H1 (cell line): ENCODE measurements around the gene RAD54L. TPM values are rescaled to one million over a fixed set of nuclear protein-coding genes. Genes with fewer than 3 reads are reported as not detected.
A peak's percentile ranks its signal among the peaks of the same experiment; 100 is the strongest.

Experiments used
- CTCF ChIA-PET: fragments of 300-600 bp; sonication (Branson Sonifier 250); formaldehyde crosslinking; loops from one replicate; lab custom pipeline; 2021; ENCODE audit not compliant: partially characterized antibody; lab: Charles Lee
- POLR2A ChIA-PET: fragments of 300-600 bp; sonication (Branson Sonifier 250); formaldehyde crosslinking; loops from one replicate; lab custom pipeline; 2021; ENCODE audit warnings: inconsistent platforms; ENCODE audit not compliant: partially characterized antibody; lab: Charles Lee
- DNase-seq, 2 experiments: peaks; one replicate each; pipeline versions ENCODE4 v3.0.0 to v3.0.0-alpha.2; 2010 to 2022; ENCODE audit warnings: low spot score in 2 of 2, low read depth in 1 of 2, mixed read lengths in 1 of 2
- FAIRE-seq: peaks from 2 replicates; lab custom pipeline; 2011; peaks lifted over from hg19 to GRCh38; lab: Jason Lieb, UNC
- H2AFZ ChIP-seq: 2 replicates; pipeline ENCODE4 v1.8.1; 2012; ENCODE audit warnings: low read length, inconsistent platforms
- H2AK5ac ChIP-seq: 2 replicates; pipeline ENCODE4 v1.6.1; 2013; ENCODE audit warnings: low read depth, low read length
- H2BK120ac ChIP-seq: replicated peaks from 2 replicates; pipeline ENCODE3; 2013; ENCODE audit warnings: low read depth, low read length, inconsistent platforms
- H2BK12ac ChIP-seq: 2 replicates; pipeline ENCODE4 v1.6.1; 2013; ENCODE audit warnings: low read depth, low read length
- H2BK15ac ChIP-seq: 2 replicates; pipeline ENCODE4 v1.6.1; 2013; ENCODE audit warnings: low read length
- H2BK20ac ChIP-seq: 2 replicates; pipeline ENCODE4 v1.6.1; 2013; ENCODE audit warnings: low read length
- H2BK5ac ChIP-seq: 2 replicates; pipeline ENCODE4 v1.6.1; 2013; ENCODE audit warnings: low read depth, low read length
- H3K14ac ChIP-seq: 2 replicates; pipeline ENCODE4 v1.6.1; 2013; ENCODE audit warnings: inconsistent platforms; ENCODE audit not compliant: insufficient read length
- H3K18ac ChIP-seq: 2 replicates; pipeline ENCODE4 v1.6.1; 2013; ENCODE audit warnings: low read length; ENCODE audit errors: extremely low read depth
- H3K23ac ChIP-seq: 2 replicates; pipeline ENCODE4 v1.6.1; 2013; ENCODE audit warnings: inconsistent platforms; ENCODE audit not compliant: insufficient read length
- H3K23me2 ChIP-seq: 2 replicates; pipeline ENCODE4 v1.6.1; 2013; ENCODE audit warnings: low read depth, low read length
- H3K27ac ChIP-seq: 2 replicates; pipeline ENCODE4 v1.6.1; 2011; ENCODE audit warnings: low read depth, low read length, inconsistent platforms
- H3K27me3 ChIP-seq, 4 experiments: replicated peaks in 1 of 4; 1 replicate in 1 of 4; 2 replicates in 3 of 4; pipeline versions ENCODE4 v1.6.1 to v1.8.1; 2011 to 2013; ENCODE audit warnings: low read length in 3 of 4, mild to moderate bottlenecking in 3 of 4, inconsistent platforms in 2 of 4, mixed read lengths in 2 of 4, moderate library complexity in 1 of 4; ENCODE audit not compliant: control insufficient read depth in 3 of 4, insufficient read depth in 3 of 4; ENCODE audit errors: extremely low read depth in 1 of 4
- H3K36me3 ChIP-seq, 4 experiments: 2 replicates each; pipeline versions ENCODE4 v1.6.1 to v1.8.1; 2011 to 2013; ENCODE audit warnings: mild to moderate bottlenecking in 4 of 4, low read length in 3 of 4, moderate library complexity in 2 of 4, control low read depth in 1 of 4, inconsistent platforms in 1 of 4; ENCODE audit not compliant: insufficient read depth in 4 of 4, control insufficient read depth in 2 of 4
- H3K4ac ChIP-seq: replicated peaks from 2 replicates; pipeline ENCODE3; 2013; ENCODE audit warnings: low read length, low read depth, mixed read lengths, inconsistent platforms; ENCODE audit not compliant: insufficient read length
- H3K4me1 ChIP-seq, 4 experiments: replicated peaks in 1 of 4; 1 replicate in 1 of 4; 2 replicates in 3 of 4; pipeline versions ENCODE4 v1.6.1 to v1.8.1; 2011 to 2013; ENCODE audit warnings: low read length in 3 of 4, inconsistent platforms in 2 of 4, mixed read lengths in 1 of 4; ENCODE audit not compliant: insufficient read depth in 4 of 4, control insufficient read depth in 3 of 4
- H3K4me2 ChIP-seq, 2 experiments: 2 replicates each; pipeline versions ENCODE4 v1.6.1 to v1.8.1; 2011 to 2013; ENCODE audit warnings: low read depth in 2 of 2, low read length in 2 of 2, control low read depth in 1 of 2, inconsistent platforms in 1 of 2, mild to moderate bottlenecking in 1 of 2; ENCODE audit not compliant: insufficient read depth in 1 of 2
- H3K4me3 ChIP-seq, 4 experiments: fragments of 200-600, 300-600 bp in 1 of 4; sonication (generic), shearing (Covaris generic), sonication (Bioruptor Twin) in 1 of 4; 2 replicates each; pipeline versions ENCODE4 v1.5.1 to v1.8.1; 2011 to 2016; ENCODE audit warnings: low read length in 4 of 4, low read depth in 3 of 4, control low read depth in 2 of 4, inconsistent platforms in 2 of 4, mild to moderate bottlenecking in 2 of 4, mixed read lengths in 1 of 4, moderate library complexity in 1 of 4; ENCODE audit not compliant: insufficient read depth in 2 of 4; ENCODE audit errors: extremely low read depth in 1 of 4
- H3K56ac ChIP-seq: replicated peaks from 2 replicates; pipeline ENCODE3; 2013; ENCODE audit warnings: low read depth, mild to moderate bottlenecking, mixed read lengths, low read length, inconsistent platforms; ENCODE audit not compliant: insufficient read length
- H3K79me1 ChIP-seq: 2 replicates; pipeline ENCODE4 v1.6.1; 2013; ENCODE audit warnings: low read depth, low read length, control low read depth
- H3K79me2 ChIP-seq, 2 experiments: 2 replicates each; pipeline versions ENCODE4 v1.6.1 to v1.8.1; 2012 to 2013; ENCODE audit warnings: low read length in 2 of 2, mild to moderate bottlenecking in 2 of 2, inconsistent platforms in 1 of 2; ENCODE audit not compliant: insufficient read depth in 2 of 2, control insufficient read depth in 1 of 2
- H3K9ac ChIP-seq, 4 experiments: replicated peaks in 1 of 4; 1 replicate in 1 of 4; 2 replicates in 3 of 4; pipeline versions ENCODE4 v1.6.1 to v1.8.1; 2011 to 2013; ENCODE audit warnings: low read depth in 3 of 4, low read length in 3 of 4, control low read depth in 2 of 4, mild to moderate bottlenecking in 2 of 4, moderate library complexity in 2 of 4, inconsistent platforms in 1 of 4; ENCODE audit errors: extremely low read depth in 1 of 4
- H3K9me3 ChIP-seq, 2 experiments: 2 replicates each; pipeline versions ENCODE4 v1.6.1 to v1.8.1; 2012 to 2013; ENCODE audit warnings: mild to moderate bottlenecking in 2 of 2, moderate library complexity in 2 of 2, control low read depth in 1 of 2, inconsistent platforms in 1 of 2, low read depth in 1 of 2, low read length in 1 of 2, mixed read lengths in 1 of 2; ENCODE audit not compliant: insufficient read depth in 2 of 2
- H4K20me1 ChIP-seq, 2 experiments: replicated peaks in 1 of 2; 2 replicates each; pipeline versions ENCODE3 to v1.8.1; 2011 to 2013; ENCODE audit warnings: inconsistent platforms in 2 of 2, low read length in 2 of 2, mild to moderate bottlenecking in 1 of 2; ENCODE audit not compliant: insufficient read depth in 2 of 2, control insufficient read depth in 1 of 2
- H4K5ac ChIP-seq: 2 replicates; pipeline ENCODE4 v1.6.1; 2013; ENCODE audit warnings: low read length, low read depth, mixed read lengths, inconsistent platforms; ENCODE audit not compliant: insufficient read length
- H4K8ac ChIP-seq: 2 replicates; pipeline ENCODE4 v1.8.0; 2013; ENCODE audit warnings: mild to moderate bottlenecking, moderate library complexity, low read length, inconsistent platforms; ENCODE audit not compliant: insufficient read depth; ENCODE audit errors: extremely low read depth
- H4K91ac ChIP-seq: replicated peaks from 2 replicates; pipeline ENCODE3; 2013; ENCODE audit warnings: low read length, mixed read lengths, inconsistent platforms; ENCODE audit not compliant: insufficient read length
- MAX ChIP-seq: IDR thresholded peaks from 2 replicates; pipeline ENCODE4 v1.6.1; 2012; ENCODE audit warnings: inconsistent platforms
- POLR2AphosphoS5 ChIP-seq: IDR thresholded peaks from 2 replicates; pipeline ENCODE4 v1.6.1; 2011; ENCODE audit warnings: low read depth, low read length
- WGBS, 2 experiments: shearing (Covaris generic) in 1 of 2; methylation state at CpG; one replicate each; pipeline versions ENCODE4 v1.1.6 to v1.1.7; 2013 to 2015; ENCODE audit warnings: low lambda C conversion rate in 2 of 2, mixed read lengths in 2 of 2, inconsistent platforms in 1 of 2, low coverage in 1 of 2, missing lambda C conversion rate in 1 of 2; ENCODE audit not compliant: insufficient replicate concordance in 2 of 2, insufficient coverage in 1 of 2, insufficient read length in 1 of 2; ENCODE audit errors: extremely low coverage in 1 of 2, missing lambda C conversion rate in 1 of 2; 5-methylcytosine and 5-hydroxymethylcytosine counted together
- polyA plus RNA-seq, 7 experiments: library from polyadenylated mRNA; depleted of rRNA in 3 of 7; stranded (reverse) in 5 of 7; unstranded in 2 of 7; fragments of >200 nt in 5 of 7; fragments of 200-250 nt in 2 of 7; gene quantifications; 1 replicate in 5 of 7; 2 replicates in 1 of 7; 4 replicates in 1 of 7; pipeline versions ENCODE4 v1.2.1 to v1.2.3, GENCODE V29; 2011 to 2013; ENCODE audit warnings: missing spikeins in 2 of 7, mixed read lengths in 2 of 7
- total RNA-seq: library from RNA; stranded (reverse); fragmentation: NEBNext Ultra II Directional; extraction: Animal tissue kit (Norgen Biotek cat#: 25700); gene quantifications from 2 replicates; pipeline ENCODE4 v1.2.1, GENCODE V29; 2021

Gene RAD54L
- total and polyA plus RNA-seq, 2 of the 8 experiments (the other 6 are each of a cell fraction or from before 2014, with no cell fraction given), result 43.5 to 50.3 TPM

GRCh38 chr1:46277658-46278373, 30.3 kb downstream of the RAD54L start:
- Histone ChIP-seq H3K18ac (no peak overlapping the region), H3K27me3 (no peaks in the 10 kb centered on the region), H4K20me1 (peaks cover 3 to 4% of the 10 kb centered on the region in 2 experiments), H3K79me2 (no peaks in the 10 kb centered on the region), H3K4me2 (no peak overlapping the region), H3K23me2 (no peaks in the 10 kb centered on the region), H2BK5ac (no peak overlapping the region), H4K91ac (no peak overlapping the region), H2BK15ac (no peak overlapping the region), H3K14ac (no peak overlapping the region), H2BK12ac (no peak overlapping the region), H4K8ac (peak overlapping the region; percentile 65), H3K4me3 (no peak overlapping the region), H3K9ac (no peak overlapping the region), H3K27ac (no peak overlapping the region), H2BK20ac (no peak overlapping the region), H2AK5ac (no peak overlapping the region), H2AFZ (no peak overlapping the region), H3K79me1 (no peaks in the 10 kb centered on the region), H3K9me3 (no peaks in the 10 kb centered on the region), H3K4ac (no peak overlapping the region), H2BK120ac (no peak overlapping the region), H3K56ac (no peak overlapping the region), H3K36me3 (peaks cover 43 to 88% (median 64%) of the 10 kb centered on the region in 4 experiments), H3K23ac (no peak overlapping the region), H4K5ac (no peak overlapping the region), H3K4me1 (no peaks in the 10 kb centered on the region)
- no peak for DNase-seq
- 90% methylated on average over 14 of the region's 14 CpGs; no CpG with 5 or more reads in 1 of the 2 experiments for WGBS, 2 experiments
- ChIA-PET CTCF (interaction anchor here (0.7 to 2.0 kb wide), 6 partner anchors 13 to 70 kb away, joined by 3 to 6 read pairs (median 4); partner anchors contain the start of gene RAD54L), POLR2A (interaction anchor here (1.2 to 33.1 kb wide), 9 partner anchors 2 to 69 kb away, joined by 3 to 689 read pairs (median 6); partner anchors contain the start of genes LRRC41, NSUN4, RAD54L and UQCRH)
- FAIRE-seq, result no peak
- TF ChIP-seq MAX, result no peak
- peak; percentile 64; the same call in 1 of the 2 replicates for TF ChIP-seq POLR2AphosphoS5
